Activated CD4-positive, CD25-positive, alpha-beta regulatory T cell (primary cell): Measurements from ENCODE around the gene RBPJ.
"Not testable (repeated sequence)": the region's sequence is repeated elsewhere in the genome, so short reads cannot be mapped to it uniquely, and the experiment has no call there.

ENCODE experiments used
- DNase-seq, 4 experiments: peaks; one replicate each; lab custom pipeline; 2025; lab: John Stamatoyannopoulos, UW

RBPJ gene

GRCh38 chr4:26302031-26302899 is 18.5 kb upstream of the RBPJ start:
- no peak for DNase-seq

- DNase-seq: no peak
Measured at GRCh38 chr4:26303008-26303407, 17.8 kb upstream of the RBPJ start.

GRCh38 chr4:26307037-26307800 is 13.6 kb upstream of the RBPJ start:
- DNase-seq: no peak

GRCh38 chr4:26308568-26308967 is 12.2 kb upstream of the RBPJ start:
- DNase-seq: no peak

GRCh38 chr4:26310264-26310663 is 10.6 kb upstream of the RBPJ start:
- no peak for DNase-seq

GRCh38 chr4:26311633-26312032 is 9.2 kb upstream of the RBPJ start:
- DNase-seq: no peak

GRCh38 chr4:26315316-26315932 is 5.4 kb upstream of the RBPJ start:
- DNase-seq: not testable (repeated sequence)

- DNase-seq: no peak
Measured at GRCh38 chr4:26317766-26318165, 3.0 kb upstream of the RBPJ start.

GRCh38 chr4:26319467-26319948 is 1.3 kb upstream of the RBPJ start:
- peak; percentile 87 to 95 (median 88) for DNase-seq

GRCh38 chr4:26319949-26320537 is 771 bp upstream of the RBPJ start:
- peak; percentile 33 to 58 (median 46) for DNase-seq

DNA sequence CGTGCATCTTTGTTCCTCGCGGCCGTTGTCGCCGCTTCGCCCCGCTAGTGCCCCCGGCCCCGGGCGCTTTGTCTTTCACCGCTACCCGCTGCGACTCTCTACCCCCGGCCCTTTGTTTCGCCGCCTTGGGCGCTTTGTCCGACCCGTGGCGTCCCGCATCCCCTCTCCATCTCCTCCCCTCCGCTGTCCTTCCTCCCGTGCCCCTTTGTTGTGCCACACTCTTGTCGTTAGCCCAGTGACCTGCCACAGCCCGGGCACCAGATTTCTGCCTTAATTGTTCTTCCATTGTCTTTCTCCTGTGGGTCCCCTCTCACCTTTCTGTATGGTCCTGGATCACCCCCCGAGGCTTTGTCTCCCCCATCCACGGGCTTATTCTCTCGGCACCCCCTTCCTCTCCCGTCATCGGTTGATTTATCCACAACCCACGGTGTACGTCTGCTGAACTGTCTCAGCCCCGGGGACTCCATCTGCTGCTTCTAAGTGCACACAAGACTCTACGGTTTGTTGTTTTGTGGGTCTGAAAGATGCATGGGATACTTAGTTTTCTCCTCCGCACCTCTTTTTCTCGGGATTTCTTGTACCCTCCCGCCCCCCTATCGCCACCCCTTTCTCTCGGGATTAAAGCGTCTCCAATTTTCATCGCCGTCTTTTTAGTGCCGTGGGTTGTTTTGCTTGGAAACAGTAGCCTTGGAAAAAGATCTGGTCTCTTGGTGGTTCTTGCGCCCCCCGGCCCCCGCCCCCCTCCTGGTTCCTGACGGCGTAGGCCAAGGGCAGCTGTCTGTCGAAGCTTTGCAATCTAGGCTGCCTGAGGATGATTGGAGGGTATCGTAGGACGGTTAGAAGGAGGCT is 783 bp downstream of the RBPJ start:
- peak in 2 of 4 experiments; percentile 4 to 20 for DNase-seq

- DNase-seq: no peak
Measured at GRCh38 chr4:26322346-26322745, 1.5 kb downstream of the RBPJ start.

DNA sequence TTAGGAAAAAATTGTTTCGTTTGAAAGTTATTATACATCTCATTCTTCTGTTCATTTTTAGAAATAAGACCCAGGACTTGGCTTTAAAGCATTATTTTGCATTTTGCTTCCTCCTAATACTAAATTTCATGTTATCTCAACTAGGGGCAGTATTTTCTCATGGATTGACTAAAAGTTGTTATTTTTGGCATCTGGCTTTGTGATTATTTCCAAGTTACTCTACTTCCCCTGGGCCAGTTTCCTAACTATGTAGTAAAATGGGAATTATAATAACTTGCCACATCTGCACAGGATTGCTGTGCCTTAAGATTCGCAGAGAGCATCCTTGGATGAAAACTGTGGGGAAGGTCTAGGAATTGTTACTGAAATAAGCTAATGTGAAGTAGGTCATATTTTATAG is 3.0 kb downstream of the RBPJ start:
- no peak for DNase-seq

DNA sequence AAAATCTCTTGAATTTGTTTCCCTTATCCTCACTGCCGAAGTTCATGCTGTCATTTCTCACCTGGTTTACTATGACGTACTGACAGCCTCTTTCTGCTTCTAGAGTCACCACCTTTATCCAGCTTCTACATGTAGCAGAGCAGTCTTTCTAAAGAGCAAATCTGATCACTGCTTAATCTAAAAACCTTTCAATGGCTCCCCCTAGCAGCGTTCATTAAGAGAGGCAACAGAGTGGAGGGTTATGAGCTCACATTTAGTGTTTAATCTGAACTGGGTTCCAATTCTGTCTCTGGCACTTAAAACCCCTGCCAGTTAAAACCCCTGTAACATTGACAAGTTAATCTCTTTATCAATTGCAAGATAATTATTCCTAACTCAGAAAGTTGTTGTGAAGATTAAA is 4.4 kb downstream of the RBPJ start:
- DNase-seq: no peak

DNA sequence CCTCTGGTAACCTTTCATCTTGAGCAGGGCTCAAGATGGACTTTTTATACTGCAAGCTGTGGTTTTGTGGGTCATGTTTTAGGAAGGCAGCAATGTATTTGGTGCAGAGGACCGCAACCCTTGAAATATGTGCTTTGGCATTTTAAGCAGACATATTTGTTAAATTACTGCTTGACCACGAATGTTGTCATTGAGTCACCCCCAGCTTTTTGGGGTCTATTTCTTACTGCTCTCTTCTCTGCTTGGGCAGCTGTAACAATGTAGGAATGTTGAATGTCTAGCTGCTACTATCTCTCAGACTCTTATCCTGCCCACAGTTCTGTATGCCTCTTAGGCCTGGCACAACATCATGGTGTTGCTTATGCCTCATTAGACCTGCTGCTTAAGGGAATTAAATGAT is 6.0 kb downstream of the RBPJ start:
- no peak for DNase-seq

- DNase-seq: no peak
Measured at GRCh38 chr4:26330186-26330787, 9.5 kb downstream of the RBPJ start.

GRCh38 chr4:26330946-26331345 is 10.1 kb downstream of the RBPJ start:
- DNase-seq: no peak

DNA sequence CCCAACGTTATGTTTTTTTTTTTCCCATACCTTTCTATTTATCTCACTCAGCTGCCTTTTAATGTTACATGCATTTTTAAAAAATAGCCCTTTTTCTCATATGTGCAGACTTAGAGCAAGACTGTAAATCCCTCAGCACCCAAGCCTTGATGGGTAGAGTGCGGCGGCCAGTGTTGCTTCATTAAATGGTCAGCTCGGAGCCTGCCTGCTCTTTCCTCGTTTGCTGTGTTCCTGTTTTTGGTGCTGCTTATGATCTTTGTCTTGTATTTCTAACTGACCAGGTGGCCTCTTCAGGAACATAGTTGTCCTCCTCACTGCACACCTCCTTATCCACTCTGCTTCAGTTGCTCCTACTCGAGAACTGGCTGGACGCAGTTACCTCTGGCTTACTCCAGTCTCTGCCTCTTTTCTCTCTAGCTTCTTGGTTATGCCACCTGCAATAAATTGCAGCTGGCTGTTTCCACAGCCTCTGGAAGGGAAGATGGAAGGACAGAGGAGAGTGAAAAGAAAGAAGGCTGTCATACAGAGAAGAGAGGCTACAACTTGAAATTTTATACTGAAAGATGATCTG is 10.7 kb downstream of the RBPJ start:
- DNase-seq: no peak

GRCh38 chr4:26334366-26334765 is 13.6 kb downstream of the RBPJ start:
- no peak for DNase-seq

DNA sequence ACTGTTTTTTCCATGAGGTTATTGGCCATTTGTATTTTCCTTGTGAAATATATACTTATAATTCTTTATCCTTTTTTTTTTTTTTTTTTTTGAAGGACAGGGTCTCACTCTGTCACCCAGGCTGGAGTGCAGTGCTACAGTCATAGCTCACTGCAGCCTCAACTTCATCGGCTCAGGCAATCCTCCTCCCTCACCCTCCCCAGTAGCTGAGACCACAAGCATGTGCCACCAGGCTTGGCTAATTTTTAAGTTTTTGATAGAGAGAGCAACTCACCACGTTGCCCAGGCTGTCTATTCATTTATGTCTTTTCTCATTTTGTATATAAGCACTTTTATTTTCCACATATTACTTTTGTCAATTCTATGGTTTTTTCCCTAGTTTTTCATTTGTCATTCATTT is 16.8 kb downstream of the RBPJ start:
- DNase-seq: no peak
